ENCODE data around the gene SLC11A2. TPM values are rescaled to one million over a fixed set of nuclear protein-coding genes. Genes with fewer than 3 reads are reported as not detected.

Gene SLC11A2
- total RNA-seq, 1 experiment from 2014 or later = 38.7 TPM

DNA sequence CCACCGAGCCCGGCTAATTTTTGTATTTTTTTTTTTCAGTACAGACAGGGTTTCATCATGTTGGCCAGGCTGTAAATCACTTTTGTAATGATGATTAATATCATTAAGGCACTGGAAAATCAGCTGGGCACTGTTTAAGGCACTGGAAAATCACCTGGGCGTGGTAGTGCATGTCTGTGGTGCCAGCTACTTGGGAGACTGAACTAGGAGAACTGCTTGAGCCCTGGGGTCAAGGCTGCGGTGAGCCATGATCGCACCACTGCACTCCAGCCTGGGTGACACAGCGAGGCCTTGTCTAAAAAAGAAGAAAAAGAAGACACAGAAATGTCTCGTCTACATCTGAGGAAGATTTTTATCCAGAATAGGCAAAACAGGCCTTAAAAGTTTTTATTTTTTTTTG, 12.7 kb downstream of the SLC11A2 start:
- ChIA-PET POLR2A (interaction anchor here (0.6 kb wide), 1 partner anchor 25 kb away, joined by 3 read pairs; no protein-coding TSS in a partner anchor), CTCF (no interaction called here), RAD21 (ENCODE audit: low non-redundant PET in 1 of 2, low total read pairs in 2 of 2, uncharacterized antibody in 2 of 2, unreplicated experiment in 2 of 2) (no interaction called here)

More for the DNA sequence above, 12.7 kb downstream of the SLC11A2 start:
- peaks cover 6% of the 10 kb centered on the region; the same call in 1 of the 2 replicates for H4K20me1 ChIP-seq (ENCODE audit: insufficient read depth)
- no peak for ATAC-seq
- peaks cover 9 to 14% of the 10 kb centered on the region in 2 experiments; a peak in 3 of 4 replicates for H3K4me1 ChIP-seq (ENCODE audit: control insufficient read depth in 1 of 2, insufficient read depth in 2 of 2, low read length in 2 of 2)
- no peak overlapping the region for H3K9ac ChIP-seq (ENCODE audit: low read length)
- TF ChIP-seq EZH2phosphoT487 (IDR thresholded peaks at IDR 0.05; ENCODE audit: borderline replicate concordance) = no peak
- TF ChIP-seq, protein P1, sequence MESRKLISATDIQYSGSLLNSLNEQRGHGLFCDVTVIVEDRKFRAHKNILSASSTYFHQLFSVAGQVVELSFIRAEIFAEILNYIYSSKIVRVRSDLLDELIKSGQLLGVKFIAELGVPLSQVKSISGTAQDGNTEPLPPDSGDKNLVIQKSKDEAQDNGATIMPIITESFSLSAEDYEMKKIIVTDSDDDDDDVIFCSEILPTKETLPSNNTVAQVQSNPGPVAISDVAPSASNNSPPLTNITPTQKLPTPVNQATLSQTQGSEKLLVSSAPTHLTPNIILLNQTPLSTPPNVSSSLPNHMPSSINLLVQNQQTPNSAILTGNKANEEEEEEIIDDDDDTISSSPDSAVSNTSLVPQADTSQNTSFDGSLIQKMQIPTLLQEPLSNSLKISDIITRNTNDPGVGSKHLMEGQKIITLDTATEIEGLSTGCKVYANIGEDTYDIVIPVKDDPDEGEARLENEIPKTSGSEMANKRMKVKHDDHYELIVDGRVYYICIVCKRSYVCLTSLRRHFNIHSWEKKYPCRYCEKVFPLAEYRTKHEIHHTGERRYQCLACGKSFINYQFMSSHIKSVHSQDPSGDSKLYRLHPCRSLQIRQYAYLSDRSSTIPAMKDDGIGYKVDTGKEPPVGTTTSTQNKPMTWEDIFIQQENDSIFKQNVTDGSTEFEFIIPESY (IDR thresholded peaks at IDR 0.05; ENCODE audit: extremely low read depth, insufficient replicate concordance, low read length) = no peak
- no peak for TF ChIP-seq EGR1 (IDR thresholded peaks at IDR 0.05; ENCODE audit: low read depth)
- TF ChIP-seq ELF1 (IDR thresholded peaks at IDR 0.05; ENCODE audit: borderline replicate concordance, low read depth) = no peak
- TF ChIP-seq ZFX (IDR thresholded peaks at IDR 0.05) = no peak
- TF ChIP-seq YY1 (IDR thresholded peaks at IDR 0.05; ENCODE audit: extremely low read depth, insufficient replicate concordance, low read depth, low read length) = no peak
- no peak for TF ChIP-seq ZNF274 (IDR thresholded peaks at IDR 0.05; ENCODE audit: low read depth, low read length)
- TF ChIP-seq, protein P2, sequence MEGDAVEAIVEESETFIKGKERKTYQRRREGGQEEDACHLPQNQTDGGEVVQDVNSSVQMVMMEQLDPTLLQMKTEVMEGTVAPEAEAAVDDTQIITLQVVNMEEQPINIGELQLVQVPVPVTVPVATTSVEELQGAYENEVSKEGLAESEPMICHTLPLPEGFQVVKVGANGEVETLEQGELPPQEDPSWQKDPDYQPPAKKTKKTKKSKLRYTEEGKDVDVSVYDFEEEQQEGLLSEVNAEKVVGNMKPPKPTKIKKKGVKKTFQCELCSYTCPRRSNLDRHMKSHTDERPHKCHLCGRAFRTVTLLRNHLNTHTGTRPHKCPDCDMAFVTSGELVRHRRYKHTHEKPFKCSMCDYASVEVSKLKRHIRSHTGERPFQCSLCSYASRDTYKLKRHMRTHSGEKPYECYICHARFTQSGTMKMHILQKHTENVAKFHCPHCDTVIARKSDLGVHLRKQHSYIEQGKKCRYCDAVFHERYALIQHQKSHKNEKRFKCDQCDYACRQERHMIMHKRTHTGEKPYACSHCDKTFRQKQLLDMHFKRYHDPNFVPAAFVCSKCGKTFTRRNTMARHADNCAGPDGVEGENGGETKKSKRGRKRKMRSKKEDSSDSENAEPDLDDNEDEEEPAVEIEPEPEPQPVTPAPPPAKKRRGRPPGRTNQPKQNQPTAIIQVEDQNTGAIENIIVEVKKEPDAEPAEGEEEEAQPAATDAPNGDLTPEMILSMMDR (IDR thresholded peaks at IDR 0.05 in 2 of 3, conservative IDR thresholded peaks at IDR 0.05 in 1 of 3; ENCODE audit: borderline replicate concordance in 1 of 3, insufficient read depth in 1 of 3, low read depth in 2 of 3, low read length in 2 of 3) = no peak
- TF ChIP-seq, protein P3, sequence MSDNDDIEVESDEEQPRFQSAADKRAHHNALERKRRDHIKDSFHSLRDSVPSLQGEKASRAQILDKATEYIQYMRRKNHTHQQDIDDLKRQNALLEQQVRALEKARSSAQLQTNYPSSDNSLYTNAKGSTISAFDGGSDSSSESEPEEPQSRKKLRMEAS (IDR thresholded peaks at IDR 0.05) = no peak
- no peak for TF ChIP-seq SRF (IDR thresholded peaks at IDR 0.05; ENCODE audit: low read depth)
- TF ChIP-seq TCF7L2 (IDR thresholded peaks at IDR 0.05; ENCODE audit: borderline replicate concordance, extremely low read depth, insufficient read depth, insufficient read length) = no peak
- no peak for TF ChIP-seq FOSL1 (IDR thresholded peaks at IDR 0.05; ENCODE audit: low read depth)
- TF ChIP-seq POLR2A (IDR thresholded peaks at IDR 0.05; ENCODE audit: borderline replicate concordance, extremely low read depth, insufficient read depth, insufficient read length) = no peak
- TF ChIP-seq JUND (IDR thresholded peaks at IDR 0.05) = no peak
- no peak for TF ChIP-seq CEBPB (IDR thresholded peaks at IDR 0.05; ENCODE audit: low read depth)
- TF ChIP-seq, protein P4, sequence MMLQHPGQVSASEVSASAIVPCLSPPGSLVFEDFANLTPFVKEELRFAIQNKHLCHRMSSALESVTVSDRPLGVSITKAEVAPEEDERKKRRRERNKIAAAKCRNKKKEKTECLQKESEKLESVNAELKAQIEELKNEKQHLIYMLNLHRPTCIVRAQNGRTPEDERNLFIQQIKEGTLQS (IDR thresholded peaks at IDR 0.05) = no peak
- TF ChIP-seq SP1 (IDR thresholded peaks at IDR 0.05; ENCODE audit: low read depth) = no peak
- no peak for TF ChIP-seq CBX3 (IDR thresholded peaks at IDR 0.05; ENCODE audit: low read depth)
- TF ChIP-seq RAD21 (IDR thresholded peaks at IDR 0.05; ENCODE audit: low read depth) = no peak
- TF ChIP-seq, protein P5, sequence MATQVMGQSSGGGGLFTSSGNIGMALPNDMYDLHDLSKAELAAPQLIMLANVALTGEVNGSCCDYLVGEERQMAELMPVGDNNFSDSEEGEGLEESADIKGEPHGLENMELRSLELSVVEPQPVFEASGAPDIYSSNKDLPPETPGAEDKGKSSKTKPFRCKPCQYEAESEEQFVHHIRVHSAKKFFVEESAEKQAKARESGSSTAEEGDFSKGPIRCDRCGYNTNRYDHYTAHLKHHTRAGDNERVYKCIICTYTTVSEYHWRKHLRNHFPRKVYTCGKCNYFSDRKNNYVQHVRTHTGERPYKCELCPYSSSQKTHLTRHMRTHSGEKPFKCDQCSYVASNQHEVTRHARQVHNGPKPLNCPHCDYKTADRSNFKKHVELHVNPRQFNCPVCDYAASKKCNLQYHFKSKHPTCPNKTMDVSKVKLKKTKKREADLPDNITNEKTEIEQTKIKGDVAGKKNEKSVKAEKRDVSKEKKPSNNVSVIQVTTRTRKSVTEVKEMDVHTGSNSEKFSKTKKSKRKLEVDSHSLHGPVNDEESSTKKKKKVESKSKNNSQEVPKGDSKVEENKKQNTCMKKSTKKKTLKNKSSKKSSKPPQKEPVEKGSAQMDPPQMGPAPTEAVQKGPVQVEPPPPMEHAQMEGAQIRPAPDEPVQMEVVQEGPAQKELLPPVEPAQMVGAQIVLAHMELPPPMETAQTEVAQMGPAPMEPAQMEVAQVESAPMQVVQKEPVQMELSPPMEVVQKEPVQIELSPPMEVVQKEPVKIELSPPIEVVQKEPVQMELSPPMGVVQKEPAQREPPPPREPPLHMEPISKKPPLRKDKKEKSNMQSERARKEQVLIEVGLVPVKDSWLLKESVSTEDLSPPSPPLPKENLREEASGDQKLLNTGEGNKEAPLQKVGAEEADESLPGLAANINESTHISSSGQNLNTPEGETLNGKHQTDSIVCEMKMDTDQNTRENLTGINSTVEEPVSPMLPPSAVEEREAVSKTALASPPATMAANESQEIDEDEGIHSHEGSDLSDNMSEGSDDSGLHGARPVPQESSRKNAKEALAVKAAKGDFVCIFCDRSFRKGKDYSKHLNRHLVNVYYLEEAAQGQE (IDR thresholded peaks at IDR 0.05; ENCODE audit: low read depth) = no peak
- H3K9me3 ChIP-seq (ENCODE audit: control insufficient read depth in 1 of 2, insufficient read depth in 1 of 2, low read depth in 1 of 2, low read length in 2 of 2) = no peaks in the 10 kb centered on the region
- intact Hi-C loops (cut with micrococcal nuclease) = no loop called here
- no peak for DNase-seq (ENCODE audit: low read depth, low spot score)
- no TSS peak for BruUV-seq (replicated peaks)
- H3K9me2 ChIP-seq (ENCODE audit: insufficient read depth) = no peaks in the 10 kb centered on the region
- no peak overlapping the region for H3K4me3 ChIP-seq (replicated peaks in 1 of 2; ENCODE audit: low read depth in 1 of 2, low read length in 2 of 2)
- no peak overlapping the region for H2AFZ ChIP-seq (ENCODE audit: low read depth, low read length, poor library complexity, severe bottlenecking)
- peaks cover 60% of the 10 kb centered on the region for H3K79me2 ChIP-seq (ENCODE audit: insufficient read depth, low read length)
- H3K4me2 ChIP-seq (ENCODE audit: low read length) = no peak overlapping the region
- H3K27ac ChIP-seq (ENCODE audit: low read depth, low read length) = no peak overlapping the region
- no peaks in the 10 kb centered on the region for H3K36me3 ChIP-seq (ENCODE audit: control insufficient read depth in 1 of 2, insufficient read depth in 2 of 2, low read length in 2 of 2)
- no peaks in the 10 kb centered on the region for H3K27me3 ChIP-seq (ENCODE audit: insufficient read depth, low read length)
